Right renal pelvis (tissue), 4 donors: ENCODE data around the gene EML6. TPM values are rescaled to one million over a fixed set of nuclear protein-coding genes. Genes with fewer than 3 reads are reported as not detected.
"Not testable (repeated sequence)": the region's sequence is repeated elsewhere in the genome, so short reads cannot be mapped to it uniquely, and the experiment has no call there.

Experiments
- DNase-seq, 4 donors: peaks; one replicate each; pipeline ENCODE4 v3.0.0-alpha.2; 2013; ENCODE audit warnings: low read depth in 4 of 4, low spot score in 3 of 4, missing footprints in 1 of 4
- polyA plus RNA-seq, 4 donors: library from polyadenylated mRNA; unstranded; fragments of 120-200 nt; gene quantifications; one replicate each; pipeline ENCODE4 v1.2.1, GENCODE V29; 2013; ENCODE audit not compliant: insufficient read length in 4 of 4

Gene EML6
- polyA plus RNA-seq: 10 to 100 TPM; 10.7 to 16.4 (median 12.1) TPM

DNA sequence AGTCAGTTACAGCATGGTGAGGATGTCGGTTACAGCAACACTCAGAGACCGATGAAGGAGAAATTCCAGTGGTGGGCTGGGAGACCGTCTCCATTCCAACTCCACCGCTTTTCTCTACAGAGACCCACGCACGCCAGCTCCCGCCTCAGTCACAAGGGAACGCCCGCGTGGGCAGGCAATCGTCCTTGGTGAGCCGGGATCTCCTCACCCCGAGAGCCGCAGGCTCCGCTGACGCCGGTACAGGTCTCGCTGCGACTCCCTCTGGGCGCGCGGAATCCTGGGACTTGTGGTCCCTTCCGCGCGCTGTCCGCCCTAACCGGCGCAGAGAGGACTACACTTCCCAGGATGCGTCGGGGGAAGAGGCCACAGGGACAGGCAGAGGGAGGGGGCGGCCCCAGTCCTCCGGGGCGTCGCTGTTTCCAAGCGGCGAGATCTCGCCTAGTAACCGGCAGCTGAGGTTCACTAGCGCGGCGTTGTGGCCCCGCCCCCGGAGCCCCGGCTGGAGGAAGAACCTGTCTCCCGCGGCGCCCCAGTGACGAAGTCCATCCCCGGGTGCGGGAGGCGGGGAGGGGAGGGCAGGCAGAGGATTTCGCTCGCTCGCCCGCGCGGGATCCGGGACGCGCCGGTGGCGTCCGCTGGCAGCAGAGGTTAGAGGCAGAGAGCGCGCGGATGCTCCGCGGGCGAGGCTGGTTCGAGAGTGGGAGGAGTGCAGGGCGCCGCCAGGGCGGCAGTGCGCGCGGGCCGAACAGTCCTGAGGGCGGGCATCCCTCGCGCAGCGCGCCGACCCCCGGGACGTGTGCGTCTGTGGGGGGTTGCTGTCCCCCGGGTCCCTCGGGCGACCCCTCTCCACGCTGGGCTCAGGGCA is at the start of gene EML6:
Gene EML6 (plus strand): TSS at position 532 of the 865 bp plus-strand sequence. CDS start 1,400 bp downstream, outside the sequence.
- peak; percentile 90 to 96 (median 95) for DNase-seq

DNA sequence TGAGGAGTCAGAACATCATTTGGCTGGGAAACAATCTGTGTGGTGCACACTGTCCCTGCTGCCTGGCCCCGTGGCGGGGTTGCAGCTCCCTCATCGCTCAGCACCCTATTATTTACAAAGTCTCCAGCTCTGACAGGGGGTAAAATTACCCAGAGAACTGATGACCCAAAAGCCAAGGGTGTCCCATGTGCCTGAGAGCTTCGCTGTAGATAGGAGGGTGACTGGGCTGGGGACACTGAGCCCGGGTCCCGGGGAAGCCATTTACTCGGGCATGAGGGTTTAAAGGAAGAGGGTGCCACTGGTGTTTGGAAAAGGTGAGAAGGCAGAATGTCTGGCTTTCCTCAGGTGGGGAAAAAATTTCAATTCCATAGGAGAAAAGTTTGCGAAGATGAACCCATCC is 48.2 kb upstream of the EML6 start:
- no peak for DNase-seq

DNA sequence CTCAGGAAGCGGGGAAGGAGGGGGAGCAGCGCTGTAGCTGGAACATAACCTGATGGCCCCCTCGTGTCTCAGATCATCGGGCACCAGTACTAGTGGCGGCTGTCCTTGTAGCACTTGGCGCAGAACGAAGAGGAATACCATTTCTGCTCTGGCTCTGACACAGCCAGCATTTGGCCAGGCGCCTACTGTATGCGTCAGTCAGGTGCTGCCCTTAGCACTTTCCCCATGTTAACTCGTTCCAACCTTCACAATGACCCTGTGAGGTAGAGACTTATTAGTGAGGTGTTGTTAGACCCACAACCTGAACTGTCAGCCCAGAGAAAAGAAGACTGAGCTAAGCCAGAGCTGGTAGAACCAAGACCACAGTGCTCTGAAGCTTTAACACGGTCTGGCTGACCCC is 47.7 kb upstream of the EML6 start:
- no peak for DNase-seq

DNA sequence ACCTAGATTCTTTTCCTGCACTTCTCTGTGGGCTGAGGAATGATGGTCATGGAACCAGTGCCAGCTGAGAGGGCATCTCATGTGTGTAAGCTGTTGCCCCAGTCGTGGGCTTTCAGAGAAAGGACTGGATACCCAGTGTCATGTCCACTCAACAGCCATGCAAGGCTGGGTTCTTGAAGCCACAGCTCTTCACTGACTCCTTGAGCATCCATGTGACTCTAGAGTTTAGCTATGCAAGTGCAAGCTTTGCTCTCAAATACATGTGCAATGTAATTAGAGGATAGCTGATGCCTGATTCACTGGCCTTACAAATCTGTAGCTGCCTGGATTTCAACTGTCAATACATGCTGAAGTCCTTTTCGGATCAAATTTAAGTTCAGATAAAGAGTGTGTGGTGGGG is 46.8 kb upstream of the EML6 start:
- no peak for DNase-seq

DNA sequence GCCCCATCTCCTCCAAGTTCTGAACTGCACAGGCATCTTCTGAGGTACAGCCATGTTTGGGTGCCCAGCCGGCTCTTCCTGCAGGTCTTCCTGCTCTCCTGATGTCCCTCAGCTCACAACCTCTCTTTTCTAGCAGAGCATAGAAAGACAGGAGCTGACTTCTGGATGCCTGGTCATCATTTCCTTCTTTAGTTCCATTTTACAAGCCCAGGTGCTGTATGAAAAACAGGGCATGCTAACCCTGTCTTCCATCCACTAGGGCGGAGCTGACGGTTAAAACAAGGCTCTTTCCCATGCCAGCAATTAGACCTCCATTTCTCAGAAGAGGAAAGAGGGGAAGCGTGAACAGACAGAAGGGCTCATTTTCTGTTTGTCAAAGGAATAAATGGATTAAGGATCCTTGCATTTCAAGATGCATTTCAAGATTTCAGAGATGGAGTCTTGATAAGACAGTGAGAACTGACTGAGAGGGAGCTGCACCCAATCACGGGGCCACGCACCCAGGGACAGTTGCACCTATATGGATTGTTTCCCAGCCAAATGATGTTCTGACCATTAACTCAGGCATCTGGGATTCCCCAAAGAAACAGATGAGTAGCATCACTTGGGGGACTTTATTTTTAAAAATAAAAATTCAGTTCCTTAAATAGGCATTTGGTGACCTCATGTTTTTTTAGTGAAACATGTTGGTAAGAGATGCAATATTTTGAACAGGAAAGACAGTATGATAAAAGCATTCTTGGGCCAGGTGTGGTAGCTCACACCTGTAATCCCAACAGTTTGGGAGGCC is 45.8 kb upstream of the EML6 start:
- no peak for DNase-seq

DNA sequence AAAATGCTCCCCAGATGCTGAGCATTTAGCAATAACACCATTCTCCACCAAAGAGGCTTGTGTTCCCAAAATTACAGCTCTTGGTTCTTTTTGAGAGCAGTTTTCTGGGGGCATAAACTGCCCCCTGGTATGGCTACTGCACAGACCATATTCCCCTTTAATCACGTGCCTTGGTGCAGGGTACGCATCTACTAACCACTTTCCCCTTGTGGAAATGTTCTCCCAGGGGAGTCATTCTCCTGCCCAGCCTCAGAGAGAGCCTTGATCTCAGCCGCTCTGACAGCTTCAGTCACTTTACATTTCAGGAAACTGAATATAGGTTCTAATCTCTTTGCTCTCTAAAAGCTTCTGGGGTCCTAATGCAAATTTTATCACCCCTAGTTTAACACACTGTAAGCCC is 44.7 kb upstream of the EML6 start:
- DNase-seq: no peak

DNA sequence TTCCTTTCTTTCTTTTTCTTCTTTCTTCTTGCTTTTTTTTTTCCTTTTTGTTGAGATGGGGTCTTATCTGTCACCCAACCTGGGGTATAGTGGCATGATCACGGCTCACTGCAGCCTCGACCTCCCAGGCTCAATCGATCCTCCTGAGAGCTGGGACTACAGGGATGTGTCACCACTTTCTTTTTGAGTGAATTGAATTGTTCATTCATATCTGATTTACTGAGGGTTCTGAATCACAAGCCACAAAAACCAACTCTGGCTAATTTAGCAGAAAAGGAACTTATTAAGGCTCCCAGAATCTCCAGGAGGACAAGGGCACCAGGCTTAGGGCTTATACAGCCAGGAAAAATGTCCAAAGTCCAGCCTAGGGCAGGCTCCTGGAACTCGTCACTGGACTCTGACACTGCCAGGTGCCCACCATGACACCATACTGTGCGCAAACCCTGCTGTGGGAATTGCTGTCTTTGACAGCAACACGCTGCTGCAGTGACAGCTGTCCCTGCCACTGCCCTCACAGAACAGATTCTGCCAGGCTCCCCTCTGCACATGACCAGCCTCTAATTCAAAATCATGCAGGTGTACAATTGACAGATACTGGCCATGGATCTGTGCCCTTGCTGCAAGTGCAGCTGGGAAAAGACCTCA is 42.9 kb upstream of the EML6 start:
- no peak for DNase-seq

DNA sequence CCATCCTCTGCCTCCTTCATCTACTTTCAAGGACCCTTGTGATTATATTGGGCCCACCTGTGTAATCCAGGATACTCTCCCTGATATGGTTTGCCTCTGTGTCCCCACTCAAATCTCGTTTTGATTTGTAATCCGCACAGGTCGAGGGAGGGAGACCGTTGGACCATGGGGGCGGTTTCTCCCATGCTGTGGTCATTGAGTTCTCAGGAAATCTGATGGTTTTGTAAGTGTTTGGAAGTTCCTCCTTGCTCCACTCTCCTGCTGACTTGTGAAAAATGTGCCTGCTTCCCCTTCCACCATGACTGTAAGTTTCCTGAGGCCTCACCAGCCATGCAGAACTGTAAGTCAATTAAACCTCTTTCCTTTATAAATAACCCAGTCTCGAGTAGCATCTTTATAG is 42.0 kb upstream of the EML6 start:
- DNase-seq: no peak

DNA sequence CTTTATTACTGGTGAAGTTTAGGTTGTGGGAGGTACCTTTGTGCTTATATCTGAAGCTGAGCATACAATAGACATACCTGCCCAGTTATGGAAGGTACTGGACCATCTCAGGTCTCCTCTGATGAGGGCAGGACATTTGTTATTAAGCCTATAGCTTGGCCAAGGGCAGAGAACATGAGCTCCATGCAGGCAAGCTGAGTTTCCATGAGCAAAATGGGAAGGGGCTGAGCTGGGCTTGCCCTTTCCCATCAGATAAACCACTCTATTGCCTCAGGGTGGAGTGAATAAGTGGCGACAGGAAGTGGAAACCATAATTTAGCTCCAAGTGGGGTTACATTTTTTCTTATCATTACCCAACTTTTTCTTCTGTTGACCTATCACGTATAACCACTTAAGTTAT is 39.9 kb upstream of the EML6 start:
- DNase-seq: no peak

DNA sequence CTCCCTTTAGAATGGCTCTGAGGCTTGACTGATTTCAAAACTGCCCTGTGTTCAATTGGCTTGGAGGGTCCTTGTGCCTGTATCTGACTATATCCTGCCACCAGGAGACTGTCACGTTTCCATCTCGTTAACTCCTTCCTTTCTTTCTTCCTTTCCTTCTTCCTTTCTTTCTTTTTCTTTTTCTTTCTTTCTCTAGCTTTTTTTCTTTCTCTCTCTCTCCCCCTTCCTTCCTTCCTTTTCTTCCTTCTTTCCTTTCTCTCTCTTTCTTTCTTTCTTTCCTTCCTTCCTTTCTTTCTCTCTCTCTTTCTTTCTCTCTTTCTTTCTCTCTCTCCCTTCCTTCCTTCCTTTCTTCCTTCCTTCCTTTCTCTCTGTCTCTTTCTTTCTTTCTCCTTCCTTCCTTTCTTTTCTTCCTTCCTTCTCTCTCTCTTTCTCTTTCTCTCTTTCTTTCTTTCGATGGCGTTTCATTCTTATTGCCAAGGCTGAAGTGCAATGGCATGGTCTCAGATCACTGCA is 38.1 kb upstream of the EML6 start:
- no peak for DNase-seq

DNA sequence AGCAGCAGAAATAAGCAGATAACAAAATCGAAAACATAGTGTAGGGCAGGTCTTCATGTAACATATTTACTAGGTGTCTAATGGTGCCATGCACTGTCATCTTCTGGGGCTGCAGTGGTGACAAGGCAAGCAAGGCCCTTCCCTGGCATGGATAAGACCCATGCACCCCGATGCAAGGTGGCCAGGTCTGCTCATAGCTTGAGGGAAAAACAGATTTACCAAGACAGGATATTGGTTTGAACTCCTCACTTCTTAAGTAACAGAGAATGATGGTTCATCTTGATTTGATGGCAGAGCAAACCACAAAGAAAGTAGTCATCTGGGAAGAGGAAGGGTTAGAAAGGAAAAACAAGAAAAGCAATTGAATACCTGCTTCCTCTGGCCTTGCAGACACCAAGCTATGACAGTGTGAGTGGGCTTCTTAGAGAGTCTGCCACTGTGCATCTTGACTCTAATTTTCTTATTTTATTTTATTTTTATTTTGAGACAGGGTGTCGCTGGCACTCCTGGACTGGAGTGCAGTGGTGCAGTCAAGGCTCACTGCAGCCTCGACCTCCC is 35.8 kb upstream of the EML6 start:
- no peak for DNase-seq

DNA sequence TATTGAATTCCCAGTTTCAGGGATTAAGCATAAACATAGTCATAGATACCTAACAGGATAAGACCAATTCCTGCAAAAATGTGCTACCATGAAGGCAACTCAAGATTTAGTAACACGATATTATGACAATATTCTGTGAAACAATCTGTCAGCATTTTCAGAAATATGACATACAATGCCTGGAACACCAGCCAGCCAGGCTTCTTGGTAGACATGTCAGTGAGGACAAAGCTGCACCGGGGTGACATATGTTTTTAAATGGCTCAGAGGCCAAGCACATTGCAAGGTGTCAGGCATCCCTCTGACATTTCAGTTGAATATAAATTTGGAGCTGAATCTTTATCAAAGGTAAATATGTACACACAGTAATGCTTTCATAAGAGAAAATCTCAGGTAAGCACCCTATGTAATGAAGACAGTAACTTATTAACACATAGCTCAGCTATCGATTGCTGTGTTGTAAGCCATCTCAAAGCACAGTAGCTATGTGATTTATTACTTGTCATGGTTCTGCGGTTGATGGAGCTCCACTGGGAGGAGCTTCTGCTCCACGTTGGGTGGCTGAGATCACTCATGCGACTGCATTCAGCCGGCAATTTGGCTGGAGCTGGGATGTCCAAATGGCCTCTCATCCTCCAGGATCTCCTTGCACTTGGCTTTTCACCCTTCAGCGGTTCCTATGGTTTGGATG is 31.9 kb upstream of the EML6 start:
- no peak for DNase-seq

DNA sequence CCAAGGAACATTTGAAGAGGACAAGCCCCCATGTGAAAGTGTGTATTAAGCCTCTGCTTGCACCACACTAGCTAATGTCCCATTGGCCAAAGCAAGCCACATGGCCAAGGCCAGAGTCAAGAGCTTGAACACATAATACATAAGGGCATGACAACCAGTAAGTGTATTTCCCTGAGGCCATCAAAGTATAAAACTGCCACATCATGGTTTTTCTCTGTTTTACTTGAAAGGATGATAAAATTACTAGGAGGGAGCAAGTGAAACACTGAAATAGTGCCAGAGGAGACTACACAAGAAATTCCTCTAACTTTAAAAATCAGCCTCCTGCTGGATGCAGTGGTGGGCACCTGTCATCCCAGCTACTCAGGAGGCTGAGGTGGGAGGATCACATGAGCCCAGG is 30.9 kb upstream of the EML6 start:
- DNase-seq: no peak

DNA sequence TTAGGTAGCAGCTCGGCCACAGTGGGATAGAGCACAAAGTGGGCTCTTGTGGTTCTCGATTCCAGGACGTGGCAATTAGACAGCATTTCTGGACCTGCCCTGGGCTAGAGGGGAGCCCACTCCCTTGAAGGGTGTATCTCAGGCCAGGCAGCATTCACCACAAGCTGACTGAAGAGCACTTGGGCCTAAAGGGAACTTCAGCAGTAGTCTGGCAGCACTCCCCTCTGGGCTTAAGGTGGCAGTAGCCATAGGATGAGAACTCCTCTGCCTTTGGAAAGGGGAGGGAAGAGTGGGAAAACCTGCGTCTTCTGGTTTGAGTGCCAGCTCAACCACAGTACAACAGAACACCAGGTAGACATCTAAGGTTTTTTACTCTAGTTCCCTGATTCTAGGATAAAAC is 28.1 kb upstream of the EML6 start:
- DNase-seq: no peak

DNA sequence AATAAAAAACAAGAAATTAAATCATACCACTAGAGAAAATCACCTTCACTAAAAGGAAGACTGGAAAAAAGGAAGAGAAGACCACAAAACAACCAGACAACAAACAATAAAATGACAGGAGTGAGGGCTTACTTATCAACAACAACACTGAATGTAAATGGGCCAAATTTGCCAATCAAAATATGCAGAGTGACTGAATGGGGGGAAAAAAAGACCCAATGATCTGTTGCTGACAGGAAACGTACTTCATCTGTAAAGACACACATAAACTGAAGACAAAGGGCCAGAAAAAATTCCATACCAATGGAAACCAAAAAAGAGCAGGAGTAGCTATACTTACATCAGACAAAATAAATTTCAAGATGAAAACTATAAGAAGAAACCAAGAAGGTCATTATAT is 25.5 kb upstream of the EML6 start:
- DNase-seq: no peak

DNA sequence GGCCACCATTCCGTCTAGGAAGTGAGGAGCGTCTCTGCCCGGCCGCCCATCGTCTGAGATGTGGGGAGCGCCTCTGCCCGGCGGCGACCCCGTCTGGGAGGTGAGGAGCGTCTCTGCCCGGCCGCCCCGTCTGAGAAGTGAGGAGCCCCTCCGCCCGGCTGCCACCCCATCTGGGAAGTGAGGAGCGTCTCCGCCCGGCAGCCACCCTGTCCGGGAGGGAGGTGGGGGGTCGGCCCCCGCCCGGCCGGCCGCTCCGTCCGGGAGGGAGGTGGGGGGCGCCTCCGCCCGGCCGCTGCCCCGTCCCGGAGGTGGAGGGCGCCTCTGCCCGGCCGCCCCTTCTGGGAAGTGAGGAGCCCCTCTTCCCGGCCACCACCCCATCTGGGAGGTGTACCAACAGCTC is 24.5 kb upstream of the EML6 start:
- DNase-seq: not testable (repeated sequence)

DNA sequence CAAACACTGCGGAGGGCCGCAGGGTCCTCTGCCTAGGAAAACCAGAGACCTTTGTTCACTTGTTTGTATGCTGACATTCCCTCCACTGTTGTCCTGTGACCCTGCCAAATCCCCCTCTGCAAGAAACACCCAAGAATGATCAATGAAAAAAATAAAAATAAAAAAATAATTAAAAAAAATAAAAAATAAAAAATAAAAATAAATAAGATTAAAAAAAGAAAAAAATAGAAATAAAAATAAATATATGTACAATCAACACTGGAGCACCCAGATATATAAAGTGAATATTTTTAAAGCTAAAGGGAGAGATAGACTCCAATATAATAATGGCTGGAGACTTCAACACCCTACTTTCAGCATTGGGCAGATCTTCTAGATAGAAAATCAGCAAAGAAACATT is 23.8 kb upstream of the EML6 start:
- no peak for DNase-seq

DNA sequence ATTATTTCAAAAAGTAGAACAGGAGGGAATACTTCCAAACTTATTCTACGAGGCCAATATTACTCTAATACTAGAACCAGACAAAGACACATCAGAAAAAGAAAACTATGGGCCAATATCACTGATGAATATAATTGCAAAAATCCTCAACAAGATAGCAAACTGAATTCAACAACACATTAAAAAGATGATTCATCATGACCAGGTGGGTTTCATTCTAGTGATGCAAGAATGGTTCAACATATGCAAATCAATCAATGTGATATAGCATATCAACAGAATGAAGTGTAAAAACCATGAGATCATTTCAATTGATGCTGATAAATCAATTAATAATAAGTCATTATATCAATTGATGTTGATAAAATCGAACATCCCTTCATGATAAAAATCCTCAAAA is 22.4 kb upstream of the EML6 start:
- DNase-seq: no peak

DNA sequence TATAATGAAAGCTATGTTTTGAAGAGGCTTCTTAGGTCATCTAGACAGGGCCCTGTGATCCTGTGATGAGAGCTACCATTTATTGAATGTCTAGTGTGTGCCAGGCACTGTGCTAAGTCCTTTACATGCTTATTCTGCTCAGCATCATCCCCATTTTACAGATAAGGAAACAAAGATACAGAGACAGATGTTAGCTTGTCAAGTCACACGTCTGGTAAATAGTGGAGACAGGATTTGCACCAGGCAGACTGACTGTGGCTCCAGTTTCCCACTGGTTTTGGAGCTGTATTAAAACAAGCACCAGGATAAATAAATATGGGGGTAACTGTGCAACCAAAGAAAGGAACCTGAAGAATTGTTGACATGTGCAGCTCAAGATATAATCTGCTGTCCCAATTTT is 19.2 kb upstream of the EML6 start:
- DNase-seq: no peak
